HG02642 (cell line): ENCODE measurements around the gene SST.

Experiments
- ATAC-seq: cut with Tn5 transposase; IDR thresholded peaks from one replicate; pipeline ENCODE4 v1.9.1; 2021; ENCODE audit warnings: mild to moderate bottlenecking; ENCODE audit not compliant: unreplicated experiment, poor library complexity

Gene SST

GRCh38 chr3:187669675-187670504 is at the start of gene SST:
Gene SST, minus strand, starts transcription at chr3:187670394. Its CDS starts 103 bp downstream, at chr3:187670291.
- ATAC-seq = no peak

- no peak for ATAC-seq
These were observed 49.6 kb upstream of the SST start for GRCh38 chr3:187719628-187720336.

GRCh38 chr3:187718802-187719201 is 48.6 kb upstream of the SST start:
- ATAC-seq = no peak

GRCh38 chr3:187717572-187717971 is 47.4 kb upstream of the SST start:
- no peak for ATAC-seq

GRCh38 chr3:187714404-187714979 is 44.3 kb upstream of the SST start:
- ATAC-seq = peak; percentile 93

GRCh38 chr3:187713504-187713903 is 43.3 kb upstream of the SST start:
- no peak for ATAC-seq

GRCh38 chr3:187709155-187709554 is 39.0 kb upstream of the SST start:
- ATAC-seq = no peak

GRCh38 chr3:187708696-187709095 is 38.5 kb upstream of the SST start:
- ATAC-seq = no peak

- ATAC-seq = no peak
These were observed 36.8 kb upstream of the SST start for GRCh38 chr3:187706971-187707370.

- no peak for ATAC-seq
These were observed 35.0 kb upstream of the SST start for GRCh38 chr3:187705164-187705563.

- no peak for ATAC-seq
These were observed 32.4 kb upstream of the SST start, which contains the start of gene RTP2 for GRCh38 chr3:187702507-187703033. Gene RTP2, minus strand, starts transcription at chr3:187702557. Its CDS starts 429 bp downstream, at chr3:187702128.

- ATAC-seq = no peak
These were observed 30.1 kb upstream of the SST start for GRCh38 chr3:187700249-187700648.

- ATAC-seq = no peak
These were observed 28.6 kb upstream of the SST start for GRCh38 chr3:187698499-187699399.

GRCh38 chr3:187696021-187696420 is 25.8 kb upstream of the SST start:
- ATAC-seq = no peak

- no peak for ATAC-seq
These were observed 25.3 kb upstream of the SST start for GRCh38 chr3:187695449-187695848.

GRCh38 chr3:187694801-187695200 is 24.6 kb upstream of the SST start:
- no peak for ATAC-seq

GRCh38 chr3:187693431-187693830 is 23.2 kb upstream of the SST start:
- no peak for ATAC-seq

- ATAC-seq = no peak
These were observed 19.8 kb upstream of the SST start for GRCh38 chr3:187689984-187690383.

- no peak for ATAC-seq
These were observed 16.6 kb upstream of the SST start for GRCh38 chr3:187686621-187687273.
